SK-N-SH (cell line): ENCODE measurements around the gene FBXO15.

Experiments
- MXI1 ChIP-seq: IDR thresholded peaks from 2 replicates; pipeline ENCODE4 v1.6.1; 2012; ENCODE audit warnings: mild to moderate bottlenecking, low read depth, low read length, improper control_type of control experiment
- TF ChIP-seq, protein P1 (sequence below): fragments of 200-600 bp; sonication (generic); IDR thresholded peaks from 2 replicates; pipeline ENCODE4 v1.6.1; 2017; ENCODE audit warnings: antibody characterized with exemption, mild to moderate bottlenecking, moderate library complexity

DNA sequence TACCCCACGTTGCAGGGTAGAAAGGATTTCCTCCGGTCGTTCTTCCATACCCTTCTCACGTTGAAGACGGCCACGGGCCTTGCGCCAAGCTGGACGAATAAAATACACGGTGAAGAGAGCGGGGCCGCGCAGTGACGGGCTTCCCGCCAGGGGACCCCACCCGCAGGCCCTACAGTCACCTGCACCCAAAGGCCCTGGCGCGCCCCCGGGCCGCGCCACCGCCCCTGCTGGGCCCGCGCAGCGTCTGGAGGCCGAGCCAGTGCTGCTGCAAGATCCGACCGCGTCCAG is 199 bp downstream of the FBXO15 start:
- TF ChIP-seq, protein P1, sequence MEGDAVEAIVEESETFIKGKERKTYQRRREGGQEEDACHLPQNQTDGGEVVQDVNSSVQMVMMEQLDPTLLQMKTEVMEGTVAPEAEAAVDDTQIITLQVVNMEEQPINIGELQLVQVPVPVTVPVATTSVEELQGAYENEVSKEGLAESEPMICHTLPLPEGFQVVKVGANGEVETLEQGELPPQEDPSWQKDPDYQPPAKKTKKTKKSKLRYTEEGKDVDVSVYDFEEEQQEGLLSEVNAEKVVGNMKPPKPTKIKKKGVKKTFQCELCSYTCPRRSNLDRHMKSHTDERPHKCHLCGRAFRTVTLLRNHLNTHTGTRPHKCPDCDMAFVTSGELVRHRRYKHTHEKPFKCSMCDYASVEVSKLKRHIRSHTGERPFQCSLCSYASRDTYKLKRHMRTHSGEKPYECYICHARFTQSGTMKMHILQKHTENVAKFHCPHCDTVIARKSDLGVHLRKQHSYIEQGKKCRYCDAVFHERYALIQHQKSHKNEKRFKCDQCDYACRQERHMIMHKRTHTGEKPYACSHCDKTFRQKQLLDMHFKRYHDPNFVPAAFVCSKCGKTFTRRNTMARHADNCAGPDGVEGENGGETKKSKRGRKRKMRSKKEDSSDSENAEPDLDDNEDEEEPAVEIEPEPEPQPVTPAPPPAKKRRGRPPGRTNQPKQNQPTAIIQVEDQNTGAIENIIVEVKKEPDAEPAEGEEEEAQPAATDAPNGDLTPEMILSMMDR: no peak
- no peak for TF ChIP-seq MXI1
